GM12878 (cell line): ENCODE data around the gene CEP120.

Experiments used
- BRCA1 ChIP-seq: IDR thresholded peaks from 2 replicates; pipeline ENCODE4 v1.6.1; 2011; ENCODE audit warnings: low read depth, low read length, improper control_type of control experiment
- CREB1 ChIP-seq: IDR thresholded peaks from 2 replicates; pipeline ENCODE4 v1.6.1; 2012; ENCODE audit warnings: low read depth, mild to moderate bottlenecking, inconsistent platforms
- CTCF ChIP-seq, 3 experiments: IDR thresholded peaks in 2 of 3; conservative IDR thresholded peaks in 1 of 3; 2 replicates each; pipeline ENCODE4 v1.5.1; 2011; ENCODE audit warnings: low read depth in 3 of 3, low read length in 3 of 3, mild to moderate bottlenecking in 3 of 3, control low read depth in 2 of 3, moderate library complexity in 2 of 3, inconsistent platforms in 1 of 3, mixed read lengths in 1 of 3; ENCODE audit not compliant: control insufficient read depth in 2 of 3, insufficient read depth in 1 of 3; ENCODE audit errors: extremely low read depth in 1 of 3
- IRF3 ChIP-seq: fragments of 450-650 bp; IDR thresholded peaks from 2 replicates; pipeline ENCODE4 v1.6.1; 2014; ENCODE audit warnings: mild to moderate bottlenecking
- MYC ChIP-seq: IDR thresholded peaks from 2 replicates; pipeline ENCODE4 v1.6.1; 2011; ENCODE audit warnings: mild to moderate bottlenecking, low read length, moderate library complexity, inconsistent platforms; ENCODE audit not compliant: insufficient read depth, insufficient replicate concordance, insufficient read length, severe bottlenecking
- NFIC ChIP-seq: IDR thresholded peaks from 2 replicates; pipeline ENCODE4 v1.6.1; 2012; ENCODE audit warnings: low read depth, mild to moderate bottlenecking, inconsistent platforms, low read length, moderate library complexity
- POLR2A ChIP-seq: IDR thresholded peaks from 2 replicates; pipeline ENCODE4 v1.6.1; 2011; ENCODE audit warnings: low read depth, mild to moderate bottlenecking, low read length
- POLR2AphosphoS5 ChIP-seq: IDR thresholded peaks from 2 replicates; pipeline ENCODE4 v1.6.1; 2011; ENCODE audit warnings: mild to moderate bottlenecking, low read length, inconsistent platforms
- RFX5 ChIP-seq: IDR thresholded peaks from 2 replicates; pipeline ENCODE4 v1.6.1; 2011; ENCODE audit warnings: low read depth, low read length, improper control_type of control experiment
- SP1 ChIP-seq: IDR thresholded peaks from one replicate; pipeline ENCODE4 v1.6.1; 2011; ENCODE audit warnings: low read depth, low read length
- SPI1 ChIP-seq: IDR thresholded peaks from 2 replicates; pipeline ENCODE4 v1.6.1; 2011; ENCODE audit warnings: low read depth, mild to moderate bottlenecking, low read length, moderate library complexity, borderline replicate concordance; ENCODE audit not compliant: insufficient read depth
- TF ChIP-seq, protein P1 (sequence below): IDR thresholded peaks from 2 replicates; pipeline ENCODE4 v1.6.1; 2012; ENCODE audit warnings: low read length, inconsistent platforms

GRCh38 chr5:123451047-123451446, 27.8 kb upstream of the CEP120 start:
- no peak for TF ChIP-seq MYC
- no peak for TF ChIP-seq RFX5
- no peak for TF ChIP-seq POLR2A
- no peak for TF ChIP-seq SP1
- no peak for TF ChIP-seq CTCF (IDR thresholded peaks at IDR 0.05 in 2 of 3, conservative IDR thresholded peaks at IDR 0.05 in 1 of 3; ENCODE audit: control insufficient read depth in 2 of 3, extremely low read depth in 1 of 3, insufficient read depth in 1 of 3, low read depth in 3 of 3, low read length in 3 of 3)
- TF ChIP-seq NFIC = no peak
- no peak for TF ChIP-seq CREB1
- no peak for TF ChIP-seq POLR2AphosphoS5
- TF ChIP-seq BRCA1 = no peak
- TF ChIP-seq, protein P1, sequence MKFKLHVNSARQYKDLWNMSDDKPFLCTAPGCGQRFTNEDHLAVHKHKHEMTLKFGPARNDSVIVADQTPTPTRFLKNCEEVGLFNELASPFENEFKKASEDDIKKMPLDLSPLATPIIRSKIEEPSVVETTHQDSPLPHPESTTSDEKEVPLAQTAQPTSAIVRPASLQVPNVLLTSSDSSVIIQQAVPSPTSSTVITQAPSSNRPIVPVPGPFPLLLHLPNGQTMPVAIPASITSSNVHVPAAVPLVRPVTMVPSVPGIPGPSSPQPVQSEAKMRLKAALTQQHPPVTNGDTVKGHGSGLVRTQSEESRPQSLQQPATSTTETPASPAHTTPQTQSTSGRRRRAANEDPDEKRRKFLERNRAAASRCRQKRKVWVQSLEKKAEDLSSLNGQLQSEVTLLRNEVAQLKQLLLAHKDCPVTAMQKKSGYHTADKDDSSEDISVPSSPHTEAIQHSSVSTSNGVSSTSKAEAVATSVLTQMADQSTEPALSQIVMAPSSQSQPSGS = no peak
- no peak for TF ChIP-seq IRF3
- no peak for TF ChIP-seq SPI1
